HT1080 (cell line): Measurements from ENCODE around the gene TROAP. TPM values are rescaled to one million over a fixed set of nuclear protein-coding genes. Genes with fewer than 3 reads are reported as not detected.
"Not testable (repeated sequence)": the region's sequence is repeated elsewhere in the genome, so short reads cannot be mapped to it uniquely, and the experiment has no call there.

Source experiments
- DNase-seq: peaks from one replicate; pipeline ENCODE4 v3.0.0-alpha.2; 2015; ENCODE audit warnings: low read depth
- total RNA-seq: library from RNA; depleted of rRNA; stranded (reverse); fragments of >200 nt; shearing (Covaris generic); gene quantifications from 2 replicates; pipeline ENCODE4 v1.2.3, GENCODE V29; 2014

Gene TROAP
- total RNA-seq, 1 experiment from 2014 or later: 48.7 TPM

DNA sequence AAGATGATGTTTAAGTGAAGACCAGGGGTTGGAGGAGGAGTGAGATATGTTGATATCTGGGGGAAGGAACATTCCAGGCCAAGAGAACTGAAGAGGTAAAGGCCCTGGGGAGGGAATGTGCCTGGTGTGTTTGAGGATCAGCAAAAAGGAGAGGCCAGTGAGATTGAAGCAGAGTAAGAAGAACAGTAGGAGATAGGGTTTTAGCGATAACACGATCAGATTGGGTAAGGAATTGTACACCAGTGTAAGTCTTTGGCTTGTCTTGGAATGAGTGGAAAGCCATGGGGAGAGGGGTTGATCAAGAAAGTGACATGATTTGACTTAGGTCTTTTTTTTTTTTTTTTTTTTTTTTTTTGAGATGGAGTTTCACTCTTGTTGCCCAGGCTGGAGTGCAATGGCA, 4.8 kb downstream of the TROAP start:
- no peak for DNase-seq

DNA sequence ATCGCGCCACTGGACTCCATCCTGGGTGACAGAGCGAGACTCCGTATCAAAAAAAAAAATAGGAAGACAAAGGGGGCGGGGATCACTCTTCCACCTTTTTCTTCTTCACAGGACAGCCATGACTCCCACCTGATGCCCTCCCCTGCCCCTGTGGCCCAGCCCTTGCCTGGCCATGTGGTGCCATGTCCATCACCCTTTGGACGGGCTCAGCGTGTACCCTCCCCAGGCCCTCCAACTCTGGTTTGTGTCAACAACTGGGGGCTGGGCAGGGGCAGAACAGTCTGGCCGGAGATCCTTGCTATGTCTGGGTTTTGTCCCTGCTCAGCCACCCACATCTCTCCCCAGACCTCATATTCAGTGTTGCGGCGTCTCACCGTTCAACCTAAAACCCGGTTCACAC, 5.8 kb downstream of the TROAP start:
- DNase-seq: no peak

DNA sequence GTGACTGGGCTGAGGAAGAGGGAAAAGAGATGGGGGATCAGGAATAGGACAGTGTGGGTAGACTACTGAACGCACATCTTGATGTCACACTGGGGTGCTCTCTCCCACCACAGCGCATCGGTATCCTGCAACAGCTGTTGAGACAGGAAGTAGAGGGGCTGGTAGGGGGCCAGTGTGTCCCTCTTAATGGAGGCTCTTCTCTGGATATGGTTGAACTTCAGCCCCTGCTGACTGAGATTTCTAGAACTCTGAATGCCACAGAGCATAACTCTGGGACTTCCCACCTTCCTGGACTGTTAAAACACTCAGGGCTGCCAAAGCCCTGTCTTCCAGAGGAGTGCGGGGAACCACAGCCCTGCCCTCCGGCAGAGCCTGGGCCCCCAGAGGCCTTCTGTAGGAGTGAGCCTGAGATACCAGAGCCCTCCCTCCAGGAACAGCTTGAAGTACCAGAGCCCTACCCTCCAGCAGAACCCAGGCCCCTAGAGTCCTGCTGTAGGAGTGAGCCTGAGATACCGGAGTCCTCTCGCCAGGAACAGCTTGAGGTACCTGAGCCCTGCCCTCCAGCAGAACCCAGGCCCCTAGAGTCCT, 7.1 kb downstream of the TROAP start:
- no peak for DNase-seq

DNA sequence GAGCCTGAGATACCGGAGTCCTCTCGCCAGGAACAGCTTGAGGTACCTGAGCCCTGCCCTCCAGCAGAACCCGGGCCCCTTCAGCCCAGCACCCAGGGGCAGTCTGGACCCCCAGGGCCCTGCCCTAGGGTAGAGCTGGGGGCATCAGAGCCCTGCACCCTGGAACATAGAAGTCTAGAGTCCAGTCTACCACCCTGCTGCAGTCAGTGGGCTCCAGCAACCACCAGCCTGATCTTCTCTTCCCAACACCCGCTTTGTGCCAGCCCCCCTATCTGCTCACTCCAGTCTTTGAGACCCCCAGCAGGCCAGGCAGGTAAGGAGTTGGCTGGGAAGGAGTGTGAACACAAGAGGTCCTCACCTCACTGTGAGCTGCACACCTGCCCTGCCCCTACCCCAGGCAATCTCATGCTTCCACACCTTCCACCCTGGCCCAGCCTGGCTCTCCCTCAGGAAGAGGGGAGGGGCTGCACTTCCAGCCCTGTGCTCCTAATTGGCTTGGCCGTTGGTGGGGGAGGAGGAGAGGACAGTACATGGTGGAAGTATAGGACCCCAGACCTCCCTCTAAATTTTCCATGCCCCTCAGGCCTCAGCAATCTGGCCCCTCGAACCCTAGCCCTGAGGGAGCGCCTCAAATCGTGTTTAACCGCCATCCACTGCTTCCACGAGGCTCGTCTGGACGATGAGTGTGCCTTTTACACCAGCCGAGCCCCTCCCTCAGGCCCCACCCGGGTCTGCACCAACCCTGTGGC, 7.8 kb downstream of the TROAP start:
- DNase-seq: no peak

DNA sequence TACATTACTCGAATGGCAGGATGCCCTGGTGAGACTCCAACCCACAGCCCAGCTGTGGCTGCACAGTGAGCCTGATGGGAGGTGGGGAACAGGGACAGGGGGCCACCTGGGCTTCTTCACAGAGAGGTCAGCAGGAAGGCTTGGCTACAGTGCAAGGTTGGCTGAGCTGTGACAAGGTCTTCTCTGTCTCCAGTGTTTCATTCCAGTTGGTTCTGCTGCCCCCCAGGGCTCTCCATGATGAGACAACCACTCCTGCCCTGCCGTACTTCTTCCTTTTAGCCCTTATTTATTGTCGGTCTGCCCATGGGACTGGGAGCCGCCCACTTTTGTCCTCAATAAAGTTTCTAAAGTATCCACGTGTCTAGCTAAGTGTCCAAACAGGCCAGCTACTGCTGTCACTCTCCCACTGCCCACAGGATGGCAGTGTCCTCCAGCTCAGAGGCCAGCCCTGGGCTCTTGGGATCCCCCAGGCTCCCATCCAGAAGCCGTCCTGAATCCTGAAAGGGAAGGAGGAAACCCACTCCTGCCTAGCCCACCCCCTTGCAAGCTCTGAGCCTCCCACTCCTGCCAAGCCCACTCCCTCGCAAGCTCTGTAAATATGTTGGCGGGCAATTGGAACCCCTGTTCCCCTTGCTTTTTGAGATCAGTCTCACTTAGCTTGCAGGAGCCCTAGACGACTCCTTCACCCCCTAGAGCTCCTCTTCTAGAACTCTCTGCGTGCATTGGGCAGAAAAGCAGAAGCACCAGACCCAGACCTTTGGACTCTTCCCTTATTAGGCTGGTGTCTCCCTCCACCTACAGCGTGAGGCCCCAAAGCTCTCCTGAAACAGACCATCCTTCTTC, 8.5 kb downstream of the TROAP start:
- peak; percentile 55 for DNase-seq

DNA sequence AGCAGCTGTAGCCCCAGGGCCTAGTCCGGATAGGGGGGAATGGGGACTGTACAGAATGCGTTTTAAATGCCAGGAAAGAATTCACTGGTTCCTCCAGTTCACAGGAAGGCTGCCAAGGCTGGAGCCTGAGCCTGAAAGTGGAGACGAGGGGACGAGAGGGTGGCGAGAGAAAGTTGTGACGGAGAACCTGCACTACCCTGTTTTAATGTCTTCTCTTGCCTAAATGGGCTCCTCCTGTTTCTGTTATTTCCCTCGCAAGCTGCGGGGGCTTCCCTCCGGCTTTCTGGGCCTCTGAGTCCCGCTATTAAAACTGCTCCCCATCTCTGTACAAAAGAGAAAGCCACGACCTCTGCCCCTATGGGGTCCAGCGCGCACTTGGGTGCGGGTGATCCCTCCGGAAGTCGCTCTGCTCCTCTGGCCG, 9.4 kb downstream of the TROAP start:
- DNase-seq: no peak

DNA sequence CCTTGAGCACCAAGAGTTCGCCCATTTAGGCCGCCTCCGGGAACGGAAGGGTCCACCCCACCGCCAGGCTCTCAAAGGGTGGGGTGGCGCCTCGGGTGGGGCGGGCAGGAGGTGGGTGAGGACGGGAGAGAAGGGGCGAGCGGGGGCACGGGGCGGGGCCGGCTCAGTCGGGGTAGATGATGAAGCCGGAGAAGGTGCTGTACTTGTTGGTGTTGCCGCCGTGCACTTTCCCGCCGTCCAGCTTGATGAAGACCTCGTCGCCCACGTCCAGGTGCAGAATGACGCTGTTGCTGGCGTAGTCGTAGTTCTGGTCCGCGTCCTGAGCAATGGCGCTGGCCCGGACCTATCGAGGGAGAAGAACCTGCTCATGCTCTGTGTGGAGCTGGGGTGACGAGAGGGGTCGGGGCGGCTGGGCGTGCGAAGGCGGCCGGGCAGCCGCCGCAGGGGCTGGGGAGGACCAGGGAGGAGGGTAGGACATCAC, 9.9 kb downstream of the TROAP start:
- no peak for DNase-seq

DNA sequence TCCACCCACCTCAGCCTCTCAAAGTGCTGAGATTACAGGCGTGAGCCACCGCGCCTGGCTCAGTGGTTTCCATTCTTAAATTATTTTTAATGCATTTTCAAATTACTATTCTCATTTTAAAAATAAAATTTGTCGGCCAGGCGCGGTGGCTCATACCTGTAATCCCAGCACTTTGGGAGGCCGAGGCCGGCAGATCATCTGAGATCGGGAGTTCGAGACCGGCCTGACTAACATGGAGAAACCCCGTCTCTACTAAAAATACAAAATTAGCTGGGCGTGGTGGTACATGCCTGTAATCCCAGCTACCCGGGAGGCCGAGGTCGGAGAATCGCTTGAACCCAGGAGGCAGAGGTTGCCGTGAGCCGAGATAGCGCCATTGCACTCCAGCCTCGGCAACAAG, 10.7 kb downstream of the TROAP start:
- DNase-seq: not testable (repeated sequence)

DNA sequence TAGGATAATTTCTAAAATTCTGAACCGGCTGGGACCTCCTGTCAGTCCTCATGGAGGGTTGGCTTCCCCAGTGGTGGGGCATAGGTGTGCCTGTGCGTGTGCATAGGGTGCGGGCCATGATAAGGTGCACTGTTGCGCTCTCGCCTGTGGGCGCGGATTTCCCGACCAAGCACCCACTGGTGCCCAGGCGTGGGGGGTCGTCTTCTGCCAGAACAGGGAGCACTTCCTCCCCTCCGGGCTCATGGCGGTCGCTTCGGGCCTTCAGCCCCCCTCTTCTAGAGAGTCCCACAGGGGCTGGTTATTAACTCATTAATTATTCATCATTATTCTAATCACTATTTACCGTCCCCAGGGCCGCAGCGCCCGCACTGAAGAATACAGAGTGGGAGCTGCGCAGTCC, 11.2 kb downstream of the TROAP start:
- DNase-seq: no peak

DNA sequence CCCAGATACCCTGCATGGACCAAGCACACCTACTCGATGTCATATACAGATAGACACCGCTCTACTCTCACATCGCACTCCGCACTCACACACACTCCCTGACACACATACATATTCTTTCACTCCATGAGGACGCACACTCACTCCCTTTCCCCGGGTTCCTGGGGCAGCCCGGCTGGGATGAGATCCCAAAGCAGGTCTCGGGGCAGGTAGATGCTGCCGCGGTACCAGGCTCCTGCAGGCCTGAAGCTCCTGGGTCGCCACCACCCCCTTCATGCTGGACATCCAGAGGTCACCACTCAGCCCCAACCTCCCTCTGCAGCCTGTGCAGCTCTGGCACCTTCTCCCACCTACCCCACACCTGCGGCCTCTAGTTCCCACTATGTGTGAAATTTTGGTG, 11.6 kb downstream of the TROAP start:
- DNase-seq: no peak

DNA sequence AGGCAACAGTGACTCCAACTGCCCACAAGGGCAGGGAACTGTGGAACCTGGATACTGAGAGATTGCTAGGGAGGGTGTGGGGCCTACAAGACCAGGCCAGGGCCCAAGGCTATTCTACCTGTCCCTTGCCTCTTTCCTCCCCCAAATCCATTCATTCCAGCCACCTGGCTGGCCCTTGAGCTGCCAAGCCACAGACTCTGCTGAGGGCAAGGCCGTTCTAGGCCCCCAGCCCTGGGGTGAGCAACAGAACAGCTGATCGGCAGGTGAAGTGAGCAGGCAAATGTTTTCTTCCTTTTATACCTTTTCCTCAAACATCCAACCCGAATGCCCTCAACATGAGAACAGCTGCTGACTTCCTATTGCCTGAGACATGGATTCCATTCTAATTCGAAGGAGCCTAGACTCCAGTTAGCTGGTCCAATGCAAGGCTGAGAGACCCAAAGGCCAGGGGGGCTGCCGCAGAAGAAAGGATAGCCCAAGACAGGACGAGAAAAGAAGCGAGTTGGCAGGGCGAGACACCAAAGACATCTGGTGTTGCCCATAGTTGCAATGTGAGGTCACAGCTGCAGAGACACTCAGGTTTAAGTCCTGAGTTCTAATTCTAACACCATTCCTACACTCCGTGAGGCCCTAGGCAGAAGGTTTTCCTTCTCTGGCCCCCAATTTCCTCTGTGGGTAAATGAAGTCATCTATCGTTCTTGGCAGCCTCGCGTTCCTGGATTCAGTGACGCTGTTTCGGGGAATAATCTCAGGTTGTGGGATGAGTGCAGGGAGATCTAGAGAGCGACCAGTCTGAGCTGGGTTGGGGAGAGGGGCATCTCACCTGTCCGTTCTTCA, 12.3 kb downstream of the TROAP start:
- DNase-seq: no peak

DNA sequence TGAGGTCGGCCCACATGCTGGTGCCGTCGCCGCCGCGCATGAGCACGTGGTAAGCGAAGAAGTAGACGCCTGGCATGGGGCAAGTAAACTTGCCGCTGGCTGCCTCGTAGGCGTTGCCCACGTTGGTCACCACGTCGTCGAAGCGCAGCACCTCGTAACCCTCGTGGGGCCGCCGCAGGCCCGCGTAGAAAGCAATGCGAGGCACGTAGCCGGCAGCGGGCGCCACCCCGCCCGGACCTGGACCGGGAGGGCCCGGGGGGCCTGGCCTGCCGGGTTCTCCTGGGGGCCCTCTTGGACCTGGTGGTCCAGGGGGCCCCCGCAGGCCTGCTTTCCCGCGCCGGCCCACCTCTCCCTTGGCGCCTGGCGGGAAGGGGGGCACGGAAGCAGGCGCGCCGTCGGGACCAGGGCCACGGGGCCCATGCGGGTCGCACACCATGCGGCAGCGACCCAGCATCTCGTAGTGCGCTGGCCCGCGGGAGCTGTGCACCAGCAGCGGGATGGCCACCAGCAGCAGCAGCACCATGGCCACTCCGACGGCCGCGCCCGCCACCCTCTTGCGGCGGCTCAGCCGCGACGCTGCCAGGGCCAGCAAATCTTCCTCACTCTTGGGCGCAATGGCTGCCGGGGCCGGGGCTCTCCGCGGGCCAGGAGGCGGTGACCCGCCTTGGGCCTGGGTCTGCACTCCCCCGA, 13.0 kb downstream of the TROAP start:
- no peak for DNase-seq

DNA sequence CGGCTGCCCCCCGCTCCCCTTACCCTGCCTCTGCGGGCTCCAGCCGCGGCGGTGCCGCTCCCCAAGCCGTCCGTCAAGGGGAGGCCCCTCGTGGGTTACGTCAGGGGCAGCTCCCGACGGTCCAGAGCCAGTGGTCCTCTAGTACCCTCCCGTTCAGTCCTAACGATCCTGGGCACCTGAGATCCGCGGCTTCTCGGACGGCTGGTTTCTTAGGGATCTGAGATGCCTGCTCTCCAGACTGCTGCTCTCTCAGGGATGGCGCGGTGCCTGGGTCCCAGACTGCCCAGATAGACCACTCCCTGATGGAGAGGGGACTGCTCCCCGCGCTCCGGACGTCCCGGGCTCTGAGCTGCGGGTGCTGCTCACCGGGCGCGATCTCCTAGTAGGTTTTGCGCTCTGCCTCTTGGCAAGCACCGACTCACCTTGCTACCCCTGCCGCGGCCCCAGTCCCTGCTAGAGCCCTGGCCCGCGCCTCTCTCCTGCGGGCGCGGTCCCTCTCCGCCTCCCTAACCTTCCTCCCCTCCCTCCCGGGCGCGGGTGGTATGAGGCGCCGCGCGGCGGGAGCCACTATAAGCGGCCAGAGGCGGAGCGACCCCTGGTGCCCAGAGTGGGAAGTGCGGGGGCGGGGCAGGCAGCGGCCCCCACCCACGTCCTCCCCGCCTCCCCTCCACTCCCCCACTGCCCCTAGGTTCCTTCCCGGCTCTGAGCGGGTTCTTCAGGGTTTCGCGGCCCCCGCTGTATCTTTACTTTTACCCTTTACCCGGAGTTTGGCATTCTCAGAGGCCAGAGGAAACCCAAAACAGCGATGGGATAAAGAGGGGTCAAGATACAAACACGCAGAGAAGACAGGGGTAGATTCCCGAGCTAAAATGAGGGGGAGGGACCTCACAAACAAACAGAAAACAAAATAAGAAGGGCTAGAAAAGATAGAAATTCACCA, 13.9 kb downstream of the TROAP start, which contains the start of gene C1QL4:
C1QL4 (minus strand) TSS at position 544 of the 940 bp plus-strand sequence. CDS start 711 bp downstream, outside the sequence.
- peak; percentile 79 for DNase-seq

DNA sequence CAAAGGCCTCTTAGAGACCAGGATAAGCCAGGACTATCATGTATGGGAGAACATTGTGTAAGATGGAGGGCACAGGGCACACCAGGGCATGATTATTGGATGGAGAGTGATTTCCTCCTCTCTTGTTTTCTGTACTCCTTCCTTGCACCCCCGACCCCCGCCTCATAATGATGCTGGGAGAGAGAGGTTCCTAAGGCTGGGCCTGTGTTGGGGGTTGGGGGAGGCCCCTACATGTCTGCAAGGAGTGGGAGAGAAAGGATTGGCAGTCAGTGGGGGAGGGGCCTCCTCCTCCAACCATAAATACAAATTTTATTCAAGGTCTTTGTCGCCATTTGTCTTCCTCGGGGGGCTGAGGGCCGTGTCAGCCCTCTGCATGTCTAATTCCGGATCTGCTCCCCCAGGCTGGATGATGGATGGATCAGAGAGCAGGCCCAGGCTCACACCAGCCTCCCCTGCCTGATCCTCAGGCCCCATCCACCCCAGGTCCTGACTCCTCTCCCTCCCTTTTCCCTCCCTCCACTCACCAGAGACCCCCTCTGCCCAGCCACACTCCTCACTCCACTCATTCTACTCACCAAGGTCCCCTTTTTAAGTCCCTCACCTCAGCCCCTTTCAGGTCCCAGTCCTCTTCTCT, 15.9 kb downstream of the TROAP start:
- DNase-seq: no peak

DNA sequence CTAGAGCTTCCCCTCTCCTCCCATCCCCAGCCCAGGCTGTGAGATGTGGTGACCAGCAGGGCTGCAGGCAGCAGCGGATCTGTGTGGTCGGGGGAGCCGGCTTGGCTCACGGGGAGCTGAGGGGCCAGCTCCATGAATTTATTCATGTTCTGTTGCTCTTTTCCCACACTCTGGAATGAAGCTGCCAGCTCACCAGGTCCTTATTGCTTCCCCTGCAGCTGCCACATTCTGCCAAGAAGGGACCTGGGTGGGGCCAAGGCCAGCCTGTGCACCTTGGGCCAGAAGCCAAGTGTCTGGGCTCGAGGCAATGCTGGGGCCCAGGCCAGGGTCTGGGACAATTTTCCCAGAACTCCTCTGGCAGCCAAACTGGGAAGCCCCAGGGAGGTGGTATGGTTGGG, 16.4 kb downstream of the TROAP start:
- DNase-seq: no peak

DNA sequence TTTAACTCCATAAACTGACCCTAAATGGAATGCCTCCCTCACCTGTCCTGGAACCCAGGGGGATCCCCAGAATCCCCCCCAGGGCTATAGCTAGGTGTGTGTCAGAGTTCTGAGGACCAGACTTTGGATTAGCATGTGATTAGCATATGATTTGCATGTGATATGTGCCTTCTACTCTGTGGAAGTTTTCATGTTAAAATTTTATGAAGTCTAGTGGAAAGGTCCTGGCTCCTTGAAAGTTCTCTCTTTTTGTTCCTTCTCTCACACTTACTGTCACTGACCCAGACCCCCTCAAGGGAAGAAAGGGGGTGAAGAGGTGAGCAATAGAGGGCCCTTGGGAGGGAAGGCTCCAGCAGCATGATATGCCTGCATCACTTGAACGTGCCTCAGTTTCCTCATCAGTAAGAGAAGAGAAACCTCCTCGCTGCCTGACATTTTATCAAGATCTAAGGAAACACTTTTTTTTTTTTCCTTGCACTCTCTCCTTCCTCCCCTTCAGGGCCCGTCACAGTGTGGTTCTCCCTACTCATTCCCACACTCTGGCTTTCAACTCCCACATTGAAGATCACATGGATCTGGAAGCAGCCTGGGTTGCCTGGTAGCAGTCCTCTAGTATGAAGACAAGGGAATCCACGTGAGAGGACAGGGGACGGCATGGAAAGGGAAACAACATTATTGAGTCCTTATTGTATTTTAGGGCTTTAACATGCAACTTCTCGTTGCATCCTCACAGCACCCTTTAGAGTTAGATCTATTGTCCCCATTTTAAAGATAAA, 17.2 kb downstream of the TROAP start:
- DNase-seq: no peak

DNA sequence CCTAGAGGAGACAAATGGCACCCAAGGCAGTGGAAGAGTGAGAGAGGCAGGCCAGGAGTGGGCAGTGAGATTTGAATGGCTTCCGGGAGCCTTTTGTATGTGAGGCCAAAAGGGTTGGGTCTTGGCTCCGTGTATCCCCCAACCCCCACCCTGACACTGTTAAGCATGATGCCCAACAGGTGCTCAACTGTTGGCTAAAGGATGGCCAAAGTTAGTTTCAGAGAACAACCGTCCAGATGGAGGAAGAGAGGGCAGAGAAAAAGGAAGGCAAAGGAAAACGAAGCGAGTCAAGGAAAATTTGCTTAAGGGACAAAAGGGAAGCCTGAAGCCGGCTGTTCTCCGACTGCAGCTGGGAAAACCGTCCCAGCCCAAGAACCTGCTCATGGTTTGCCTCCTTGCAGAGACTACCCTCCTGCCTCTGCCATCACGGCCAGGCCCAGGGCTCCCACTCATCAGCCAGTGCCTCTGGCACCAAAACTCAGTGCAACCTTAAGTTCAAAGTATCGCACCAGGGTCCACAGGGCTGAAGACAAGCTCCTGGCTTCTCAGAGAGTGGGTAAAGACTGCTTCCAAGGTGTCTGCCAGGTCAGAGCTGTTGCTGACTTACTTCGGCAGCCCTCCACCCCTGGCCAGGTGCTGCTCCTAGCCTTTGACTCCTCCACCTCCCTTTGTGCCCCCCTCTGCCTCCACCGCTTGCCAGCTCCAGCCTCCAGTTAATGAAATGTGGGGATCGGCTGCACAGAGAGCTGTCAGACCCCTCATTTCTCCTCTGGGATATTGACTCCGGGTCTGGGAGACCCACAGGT, 18.1 kb downstream of the TROAP start:
- DNase-seq: no peak

DNA sequence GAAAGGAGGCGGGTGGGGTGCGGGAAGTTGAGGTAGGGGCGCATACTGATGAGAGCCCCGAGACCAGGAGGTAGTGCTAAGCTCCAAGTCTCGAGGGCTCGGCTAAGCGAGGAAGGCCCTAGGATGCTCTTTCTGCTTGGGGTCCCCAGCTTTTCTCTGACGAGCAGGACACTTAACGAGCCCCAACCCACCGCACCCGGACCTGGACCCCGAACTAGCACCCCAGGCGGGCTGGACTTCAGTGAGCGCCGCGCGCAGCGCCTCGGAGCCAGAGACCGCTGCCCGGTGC, 18.7 kb downstream of the TROAP start:
- no peak for DNase-seq
